ENCODE results near the gene IL1R2.

The IL1R2 gene

DNA sequence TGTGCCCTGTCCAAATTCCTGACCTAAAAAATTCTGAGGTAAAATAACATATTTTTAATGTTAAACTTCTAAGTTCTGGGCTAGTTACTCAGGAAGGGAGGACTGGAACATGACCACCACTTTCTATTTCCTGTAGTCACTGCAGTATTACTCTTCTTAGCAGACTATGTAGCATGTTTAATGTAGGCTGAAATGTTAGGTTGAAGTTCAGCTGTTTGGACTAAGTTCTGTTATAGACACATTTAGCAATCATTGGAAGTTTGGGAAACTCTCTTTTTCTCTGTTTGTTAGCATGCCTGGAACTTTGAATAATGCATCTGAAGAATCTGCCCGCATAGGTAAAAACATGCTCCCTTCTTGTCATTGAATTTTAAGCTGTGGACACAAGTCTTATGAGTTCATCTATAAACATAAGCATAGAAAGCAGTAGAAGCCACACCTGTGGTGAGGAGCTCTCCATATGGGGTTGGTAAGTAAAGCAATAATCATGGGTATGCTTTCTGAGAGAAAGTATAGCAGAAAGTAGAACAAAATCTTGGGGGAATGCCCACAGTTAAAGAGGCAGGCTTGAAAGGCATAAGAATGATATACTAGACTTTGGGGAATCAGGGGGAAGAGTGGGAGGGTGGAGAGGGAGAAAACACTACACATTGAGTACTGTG, 52.6 kb downstream of the IL1R2 start:
- Histone ChIP-seq H3K9me3 (ENCODE audit: control insufficient read depth, insufficient read depth, low read length) (no peaks in the 10 kb centered on the region), H3K4me2 (ENCODE audit: low read length) (no peak overlapping the region), H3F3A (ENCODE audit: control insufficient read depth, insufficient read depth) (no peaks in the 10 kb centered on the region), H3K27ac (ENCODE audit: low read depth, low read length) (no peak overlapping the region), H3K27me3 (ENCODE audit: control insufficient read depth, low read length) (peaks cover 6% of the 10 kb centered on the region; the same call in 1 of the 2 replicates), H3K36me3 (ENCODE audit: control insufficient read depth, low read length) (no peaks in the 10 kb centered on the region), H4K20me1 (ENCODE audit: control insufficient read depth, insufficient read depth, low read depth, low read length) (no peaks in the 10 kb centered on the region), H3K79me2 (ENCODE audit: control insufficient read depth, low read length) (no peaks in the 10 kb centered on the region), H3K9me2 (replicated peaks; ENCODE audit: control insufficient read depth, low read length) (no peaks in the 10 kb centered on the region), H3K4me3 (ENCODE audit: low read length) (no peak overlapping the region), H3K4me1 (ENCODE audit: control insufficient read depth, low read length) (no peaks in the 10 kb centered on the region)
- TF ChIP-seq CTCF (IDR thresholded peaks at IDR 0.05; ENCODE audit: low read depth, low read length, poor library complexity, severe bottlenecking) = no peak
- TF ChIP-seq EZH2phosphoT487 (IDR thresholded peaks at IDR 0.05; ENCODE audit: borderline replicate concordance, low read length) = no peak

DNA sequence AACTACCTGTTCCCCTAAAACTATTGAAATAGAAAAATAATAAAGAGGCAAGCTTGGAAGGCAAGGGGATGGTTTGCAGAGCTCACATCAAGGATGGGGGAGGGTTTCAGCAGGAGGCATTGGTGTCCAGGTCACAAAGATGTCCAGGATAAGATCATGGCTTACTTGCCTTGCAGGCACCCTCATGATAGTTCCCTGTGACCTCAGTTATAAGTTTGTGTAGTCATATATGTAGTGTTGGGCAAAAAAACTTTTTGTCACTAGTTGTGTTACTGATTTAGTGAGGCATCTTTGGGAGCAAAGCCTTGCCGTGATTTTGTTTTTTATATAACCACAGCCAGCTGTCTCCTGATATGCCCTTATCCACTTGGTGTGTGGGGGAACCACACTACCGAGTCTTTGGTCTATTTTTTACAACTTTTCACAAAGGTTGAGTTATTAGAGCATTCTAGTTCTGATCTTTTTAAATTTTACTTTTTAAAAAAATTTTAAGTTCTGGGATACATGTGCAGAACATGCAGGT, 53.3 kb downstream of the IL1R2 start:
- Histone ChIP-seq H3K4me2 (ENCODE audit: low read length) (no peak overlapping the region), H3K36me3 (ENCODE audit: control insufficient read depth, low read length) (no peaks in the 10 kb centered on the region), H3K27me3 (ENCODE audit: control insufficient read depth, low read length) (peaks cover 6% of the 10 kb centered on the region; the same call in 1 of the 2 replicates), H3K4me3 (ENCODE audit: low read length) (no peak overlapping the region), H3K9me3 (ENCODE audit: control insufficient read depth, insufficient read depth, low read length) (no peaks in the 10 kb centered on the region), H3F3A (ENCODE audit: control insufficient read depth, insufficient read depth) (no peaks in the 10 kb centered on the region), H3K4me1 (ENCODE audit: control insufficient read depth, low read length) (no peaks in the 10 kb centered on the region), H3K27ac (ENCODE audit: low read depth, low read length) (no peak overlapping the region), H4K20me1 (ENCODE audit: control insufficient read depth, insufficient read depth, low read depth, low read length) (no peaks in the 10 kb centered on the region), H3K79me2 (ENCODE audit: control insufficient read depth, low read length) (no peaks in the 10 kb centered on the region), H3K9me2 (replicated peaks; ENCODE audit: control insufficient read depth, low read length) (no peaks in the 10 kb centered on the region)
- no peak for TF ChIP-seq CTCF (IDR thresholded peaks at IDR 0.05; ENCODE audit: low read depth, low read length, poor library complexity, severe bottlenecking)
- TF ChIP-seq EZH2phosphoT487 (IDR thresholded peaks at IDR 0.05; ENCODE audit: borderline replicate concordance, low read length) = no peak

DNA sequence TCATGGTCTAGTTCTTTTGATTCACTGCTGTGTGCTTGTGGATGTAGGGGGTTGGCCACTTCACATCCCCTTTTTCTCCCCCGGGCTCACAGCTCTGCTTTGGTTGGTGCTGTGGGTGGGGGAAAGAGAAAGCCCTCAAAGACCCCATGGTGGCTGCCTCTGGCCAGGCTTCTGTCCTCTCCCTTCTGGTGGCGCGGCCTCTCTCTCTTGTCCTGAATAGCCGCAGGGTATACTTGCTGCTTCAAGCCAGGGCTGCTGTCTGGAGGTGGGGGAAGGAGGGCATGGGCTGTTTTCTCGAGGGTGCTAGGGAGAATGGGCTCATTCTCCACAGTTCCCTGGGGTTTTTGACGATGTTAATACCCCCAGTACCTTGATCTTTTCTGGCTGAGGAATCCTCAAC, 53.9 kb downstream of the IL1R2 start:
- H3F3A ChIP-seq (ENCODE audit: control insufficient read depth, insufficient read depth) = no peaks in the 10 kb centered on the region
- TF ChIP-seq CTCF (IDR thresholded peaks at IDR 0.05; ENCODE audit: low read depth, low read length, poor library complexity, severe bottlenecking) (no peak), EZH2phosphoT487 (IDR thresholded peaks at IDR 0.05; ENCODE audit: borderline replicate concordance, low read length) (no peak)
- no peaks in the 10 kb centered on the region for H4K20me1 ChIP-seq (ENCODE audit: control insufficient read depth, insufficient read depth, low read depth, low read length)
- H3K9me3 ChIP-seq (ENCODE audit: control insufficient read depth, insufficient read depth, low read length) = no peaks in the 10 kb centered on the region
- H3K27me3 ChIP-seq (ENCODE audit: control insufficient read depth, low read length) = peaks cover 6% of the 10 kb centered on the region; the same call in 1 of the 2 replicates
- no peak overlapping the region for H3K4me2 ChIP-seq (ENCODE audit: low read length)
- no peaks in the 10 kb centered on the region for H3K9me2 ChIP-seq (replicated peaks; ENCODE audit: control insufficient read depth, low read length)
- H3K36me3 ChIP-seq (ENCODE audit: control insufficient read depth, low read length) = no peaks in the 10 kb centered on the region
- H3K4me3 ChIP-seq (ENCODE audit: low read length) = no peak overlapping the region
- no peaks in the 10 kb centered on the region for H3K4me1 ChIP-seq (ENCODE audit: control insufficient read depth, low read length)
- H3K79me2 ChIP-seq (ENCODE audit: control insufficient read depth, low read length) = no peaks in the 10 kb centered on the region
- no peak overlapping the region for H3K27ac ChIP-seq (ENCODE audit: low read depth, low read length)
